GM12865 (cell line): Measurements from ENCODE around the gene PNMA8A.

ENCODE experiments used
- DNase-seq: peaks from one replicate; pipeline ENCODE4 v3.0.0; 2010; ENCODE audit warnings: low read depth
- H3K4me3 ChIP-seq: 2 replicates; pipeline ENCODE4 v1.5.1; 2011; ENCODE audit warnings: mild to moderate bottlenecking, low read depth, low read length, control low read depth
- TF ChIP-seq, protein P1 (sequence below): IDR thresholded peaks from 2 replicates; pipeline ENCODE4 v1.5.1; 2011; ENCODE audit warnings: low read length, control low read depth, low read depth, inconsistent platforms; ENCODE audit not compliant: insufficient read depth; ENCODE audit errors: missing control alignments

The PNMA8A gene

DNA sequence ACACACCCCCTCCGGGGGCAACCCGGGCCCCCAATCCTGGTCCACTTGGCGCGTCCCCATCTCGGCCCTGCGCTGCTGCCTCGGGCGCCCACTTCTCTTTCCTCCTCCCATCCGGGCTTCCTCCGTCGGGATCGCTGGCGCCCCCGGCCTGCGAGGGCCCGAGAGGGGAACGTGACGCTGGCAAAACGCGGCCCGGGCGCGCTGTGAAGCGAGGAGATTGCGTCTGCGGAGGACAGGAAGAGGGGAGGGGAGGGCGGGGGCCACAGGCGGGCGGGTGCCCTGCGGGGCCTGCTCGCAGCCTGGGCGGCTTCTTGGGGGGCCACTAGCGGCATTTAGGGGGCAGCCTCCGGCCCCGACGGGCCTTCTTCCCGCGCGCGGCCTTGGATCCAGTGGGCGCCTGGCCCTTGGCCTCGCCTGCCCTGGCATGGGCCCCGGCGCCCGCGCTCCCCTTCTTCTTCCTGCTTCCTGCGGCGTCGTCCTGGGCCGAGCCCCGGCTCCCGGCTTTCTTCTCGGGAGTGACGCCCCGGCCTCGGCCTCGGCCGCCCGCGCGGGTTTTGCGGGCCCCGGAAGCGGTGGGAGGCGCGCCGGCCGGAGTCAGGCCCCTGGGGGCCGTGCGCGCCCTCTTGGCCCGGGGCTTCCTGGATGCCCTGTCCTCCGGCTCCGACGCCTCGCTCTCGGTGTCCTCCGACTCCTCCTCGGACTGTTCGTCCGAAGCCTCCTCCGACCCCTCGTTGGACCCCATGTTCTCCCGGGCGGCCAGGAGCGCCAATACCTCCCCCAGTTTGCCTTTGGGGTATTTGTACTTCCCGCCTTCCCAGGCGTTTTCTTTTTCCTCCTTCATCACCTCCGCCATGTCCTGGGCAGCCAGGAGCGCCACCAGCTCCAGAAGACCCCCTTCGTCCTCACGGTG is 22.1 kb upstream of the PNMA8A start:
- H3K4me3 ChIP-seq = no peak overlapping the region
- DNase-seq = no peak
- TF ChIP-seq, protein P1, sequence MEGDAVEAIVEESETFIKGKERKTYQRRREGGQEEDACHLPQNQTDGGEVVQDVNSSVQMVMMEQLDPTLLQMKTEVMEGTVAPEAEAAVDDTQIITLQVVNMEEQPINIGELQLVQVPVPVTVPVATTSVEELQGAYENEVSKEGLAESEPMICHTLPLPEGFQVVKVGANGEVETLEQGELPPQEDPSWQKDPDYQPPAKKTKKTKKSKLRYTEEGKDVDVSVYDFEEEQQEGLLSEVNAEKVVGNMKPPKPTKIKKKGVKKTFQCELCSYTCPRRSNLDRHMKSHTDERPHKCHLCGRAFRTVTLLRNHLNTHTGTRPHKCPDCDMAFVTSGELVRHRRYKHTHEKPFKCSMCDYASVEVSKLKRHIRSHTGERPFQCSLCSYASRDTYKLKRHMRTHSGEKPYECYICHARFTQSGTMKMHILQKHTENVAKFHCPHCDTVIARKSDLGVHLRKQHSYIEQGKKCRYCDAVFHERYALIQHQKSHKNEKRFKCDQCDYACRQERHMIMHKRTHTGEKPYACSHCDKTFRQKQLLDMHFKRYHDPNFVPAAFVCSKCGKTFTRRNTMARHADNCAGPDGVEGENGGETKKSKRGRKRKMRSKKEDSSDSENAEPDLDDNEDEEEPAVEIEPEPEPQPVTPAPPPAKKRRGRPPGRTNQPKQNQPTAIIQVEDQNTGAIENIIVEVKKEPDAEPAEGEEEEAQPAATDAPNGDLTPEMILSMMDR = no peak

DNA sequence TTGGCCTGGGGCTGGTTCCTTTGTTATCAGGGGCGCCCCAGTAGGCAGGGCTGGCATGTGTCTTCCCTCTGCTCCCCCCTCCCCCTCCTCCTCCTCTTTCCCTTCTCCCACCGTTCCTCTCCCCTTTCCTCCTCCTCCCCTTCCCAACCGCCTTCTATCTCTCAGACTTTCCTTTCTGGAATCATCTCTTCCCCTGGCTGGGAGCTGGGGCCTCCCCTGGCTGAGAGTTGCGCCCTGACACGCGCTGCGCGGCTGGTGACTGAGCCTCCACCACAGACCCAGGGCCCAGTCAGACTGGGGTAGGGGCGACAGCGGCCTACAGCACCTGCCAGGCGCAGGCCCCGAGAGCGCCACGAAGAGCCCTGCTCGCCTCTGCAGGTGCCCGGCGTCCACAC is 21.5 kb upstream of the PNMA8A start:
- TF ChIP-seq, protein P1 = no peak
- no peak for DNase-seq
- no peak overlapping the region for H3K4me3 ChIP-seq

DNA sequence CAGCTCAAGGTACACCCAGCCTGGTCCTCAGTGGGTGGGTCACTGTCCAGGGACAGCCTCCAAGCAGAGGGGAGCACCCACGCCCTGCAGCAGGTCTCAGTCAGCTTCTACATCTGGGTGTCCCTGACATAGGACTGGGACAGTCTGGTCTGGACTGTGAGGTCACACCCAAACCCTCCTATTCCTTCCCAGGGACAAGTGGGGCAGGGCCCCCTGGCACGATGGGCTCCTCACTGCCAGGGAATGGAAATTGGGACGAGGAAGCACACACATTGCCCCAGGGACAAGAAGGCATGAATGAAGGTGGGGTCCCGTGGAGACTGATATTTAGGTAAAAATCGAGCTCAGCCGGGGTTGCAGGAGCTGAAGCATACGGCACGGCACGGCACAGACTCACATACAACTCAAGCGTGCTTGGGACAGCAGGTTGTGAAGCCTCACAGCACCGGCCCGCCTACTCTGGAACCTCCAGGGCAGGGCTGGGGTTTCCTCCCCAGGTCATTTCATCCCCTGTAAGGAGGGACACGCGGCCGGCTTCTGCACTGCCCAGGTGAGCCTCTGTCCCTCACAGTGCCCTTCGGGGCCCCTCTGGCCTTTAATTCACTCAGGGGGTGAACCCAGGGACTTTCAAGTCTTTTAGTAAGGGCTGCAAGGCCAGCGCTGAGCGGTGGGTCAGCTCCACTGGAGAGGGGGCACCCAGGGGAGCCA is 20.8 kb upstream of the PNMA8A start:
- TF ChIP-seq, protein P1 = no peak
- no peak for DNase-seq
- no peak overlapping the region for H3K4me3 ChIP-seq

DNA sequence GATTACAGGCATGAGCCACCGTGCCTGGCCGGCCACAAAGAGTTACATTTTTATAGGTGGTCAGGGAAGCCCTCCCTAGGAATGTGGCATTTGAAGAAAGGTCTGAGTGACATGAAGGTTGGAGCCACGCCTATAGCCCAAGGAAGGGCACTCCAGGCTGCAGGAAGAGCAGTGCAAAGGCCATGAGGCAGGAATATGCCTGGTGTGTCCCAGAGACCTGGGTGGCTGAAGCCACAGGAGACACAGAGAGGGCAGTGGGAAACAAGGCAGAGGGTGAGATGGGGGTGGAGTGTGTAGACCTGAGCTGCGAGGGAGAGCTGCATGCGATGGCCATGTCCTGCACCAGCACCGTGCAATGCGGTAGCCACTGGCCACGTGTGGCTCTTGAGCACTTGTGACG is 19.4 kb upstream of the PNMA8A start:
- TF ChIP-seq, protein P1 = no peak
- H3K4me3 ChIP-seq = no peak overlapping the region
- DNase-seq = no peak

DNA sequence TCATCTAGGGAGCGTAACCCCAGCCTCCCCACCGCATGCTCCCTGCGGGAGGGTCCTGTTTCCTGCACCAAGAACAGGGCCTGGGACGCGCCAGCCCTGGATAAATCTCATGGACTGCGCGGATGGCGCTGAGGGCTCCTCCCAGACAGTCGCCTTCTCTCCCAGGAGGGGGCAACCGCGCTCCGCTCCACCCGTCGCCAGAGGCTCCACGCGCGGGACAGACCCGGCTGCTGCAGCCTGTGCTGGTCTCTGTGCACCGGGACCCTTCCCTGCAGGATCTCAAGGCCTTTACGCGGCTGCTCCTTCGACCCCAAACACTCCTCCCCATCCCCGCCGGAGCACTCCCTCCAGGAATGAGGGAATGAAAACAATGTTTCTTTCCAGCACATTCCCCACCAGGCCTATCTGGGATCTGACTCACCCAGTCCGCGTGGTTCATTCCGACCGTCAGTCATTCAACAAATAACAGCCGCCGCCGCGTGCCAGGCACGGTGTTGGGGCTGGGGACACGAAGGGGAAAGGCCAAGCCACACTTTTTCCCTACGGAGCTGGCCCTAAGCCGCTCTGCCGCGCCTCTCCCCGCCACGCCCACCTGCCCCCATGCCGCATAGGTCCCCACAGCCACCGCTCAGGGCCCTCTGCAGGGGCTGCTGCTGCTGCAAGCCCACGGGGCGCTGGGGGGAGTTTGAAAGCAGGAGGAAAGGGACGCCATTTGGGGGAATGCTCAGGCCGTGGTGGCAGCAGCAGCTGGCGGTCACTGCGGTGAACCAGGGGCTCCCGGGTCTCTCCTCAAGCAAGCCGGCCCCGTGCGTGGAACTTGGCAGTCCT is 18.3 kb upstream of the PNMA8A start:
- TF ChIP-seq, protein P1 = no peak
- no peak for DNase-seq
- H3K4me3 ChIP-seq = no peak overlapping the region

DNA sequence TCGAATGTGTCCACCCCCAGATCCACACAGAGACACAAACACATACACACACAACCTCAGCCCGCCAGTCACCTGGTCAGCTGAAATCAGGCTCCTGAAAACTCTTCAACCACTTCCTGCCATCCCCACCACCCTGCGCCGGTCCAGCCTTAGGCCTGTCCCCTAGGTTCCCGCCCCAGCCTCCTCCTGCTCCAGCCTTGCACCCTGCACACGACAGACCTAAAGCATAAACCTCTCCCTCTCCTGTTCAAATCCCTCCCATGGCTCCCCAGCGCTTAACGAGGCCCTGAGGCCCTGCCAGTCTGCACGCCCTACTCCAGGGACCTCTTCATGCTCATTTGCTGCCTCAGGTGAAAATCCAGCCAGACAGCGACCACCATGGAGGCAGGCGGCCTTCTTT is 17.2 kb upstream of the PNMA8A start:
- H3K4me3 ChIP-seq = no peak overlapping the region

More for the DNA sequence above, 17.2 kb upstream of the PNMA8A start:
- no peak for DNase-seq
- TF ChIP-seq, protein P1 = no peak
